Lung (tissue), 12 donors: ENCODE data around the gene NRAS. TPM values are rescaled to one million over a fixed set of nuclear protein-coding genes. Genes with fewer than 3 reads are reported as not detected.

Source experiments
- ATAC-seq: fragments of 200-7000 bp; cut with Tn5 transposase; one replicate; pipeline ENCODE4 v1.9.1; 2020; ENCODE audit warnings: moderate number of reproducible peaks; ENCODE audit not compliant: insufficient read depth, low FRiP score
- DNase-seq, 3 donors: peaks; one replicate each; pipeline ENCODE4 v3.0.0-alpha.2; 2013 to 2017
- H3K27ac ChIP-seq, 2 donors: one replicate each; pipeline ENCODE4 v1.5.1; 2013; ENCODE audit warnings: mild to moderate bottlenecking in 2 of 2, moderate library complexity in 2 of 2, control low read depth in 1 of 2, inconsistent platforms in 1 of 2, low read depth in 1 of 2, low read length in 1 of 2
- H3K27me3 ChIP-seq, 3 donors: one replicate each; pipeline ENCODE4 v1.5.1; 2013; ENCODE audit warnings: low read length in 2 of 3; ENCODE audit not compliant: control insufficient read depth in 3 of 3, insufficient read depth in 3 of 3
- H3K36me3 ChIP-seq, 4 donors: one replicate each; pipeline ENCODE4 v1.5.1; 2013; ENCODE audit warnings: low read length in 4 of 4, mild to moderate bottlenecking in 1 of 4, moderate library complexity in 1 of 4; ENCODE audit not compliant: control insufficient read depth in 4 of 4, insufficient read depth in 4 of 4
- H3K4me1 ChIP-seq, 5 donors: one replicate each; pipeline ENCODE4 v1.5.1; 2013; ENCODE audit warnings: low read length in 5 of 5, mild to moderate bottlenecking in 2 of 5, moderate library complexity in 1 of 5; ENCODE audit not compliant: control insufficient read depth in 5 of 5, insufficient read depth in 5 of 5
- H3K4me3 ChIP-seq: one replicate; pipeline ENCODE4 v1.5.1; 2013; ENCODE audit warnings: mild to moderate bottlenecking, control low read depth, moderate library complexity
- H3K9ac ChIP-seq, 2 donors: one replicate each; pipeline ENCODE4 v1.5.1; 2013; ENCODE audit warnings: low read length in 2 of 2, control low read depth in 1 of 2; ENCODE audit not compliant: insufficient read depth in 1 of 2
- H3K9me3 ChIP-seq, 4 donors: one replicate each; pipeline ENCODE4 v1.5.1; 2013; ENCODE audit warnings: low read length in 3 of 4, mild to moderate bottlenecking in 1 of 4, moderate library complexity in 1 of 4; ENCODE audit not compliant: control insufficient read depth in 4 of 4, insufficient read depth in 3 of 4
- WGBS, 2 donors: extraction: QIAGEN DNeasy Blood & Tissue Kit; methylation state at CpG; one replicate each; pipeline ENCODE4 v1.1.7; 2013; 5-methylcytosine and 5-hydroxymethylcytosine counted together
- polyA plus RNA-seq, 2 donors: library from polyadenylated mRNA; stranded (reverse); fragments of 200-250 nt; gene quantifications; one replicate each; pipeline ENCODE4 v1.2.1, GENCODE V29; 2013
- total RNA-seq, 2 donors: library from RNA; depleted of rRNA in 1 of 2; stranded (reverse); fragments of >200 nt in 1 of 2; gene quantifications; one replicate each; pipeline ENCODE4 v1.2.1, GENCODE V29; 2014 to 2021
- TF ChIP-seq, protein P1 (sequence below): IDR thresholded peaks from 2 replicates; pipeline ENCODE4 v1.5.1; 2012; ENCODE audit warnings: mild to moderate bottlenecking; ENCODE audit errors: control extremely low read depth, extremely low read depth
- donor health status: control.
- donor health status: control.
- donor health status: Bipolar disorder and iron deficiency.
- donor health status: healthy.
- donor health status: DM: yes; HTN: yes; CAD: no.

NRAS gene
- total and polyA plus RNA-seq, 4 donors = 14.6 to 43.3 (median 28.5) TPM

DNA sequence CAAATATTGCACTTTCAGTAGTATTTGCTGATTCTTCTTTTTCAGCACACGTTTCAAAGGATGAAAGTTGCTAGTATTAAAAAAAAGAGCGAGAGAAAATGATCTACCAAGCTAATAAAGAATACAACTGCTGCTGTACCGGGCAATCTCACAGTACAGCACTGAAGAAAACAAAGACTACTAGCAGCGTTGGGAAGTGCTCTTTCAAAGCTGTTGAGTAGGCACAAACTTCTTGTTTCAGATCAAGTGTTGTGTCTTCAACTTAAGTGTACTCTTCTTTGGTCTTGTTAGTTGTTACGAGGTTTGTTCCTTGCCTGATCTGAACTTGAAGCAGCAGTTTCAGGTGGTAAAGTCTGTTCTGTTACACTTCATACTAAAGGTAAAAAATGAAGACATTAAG, 33.3 kb upstream of the NRAS start:
- TF ChIP-seq, protein P1, sequence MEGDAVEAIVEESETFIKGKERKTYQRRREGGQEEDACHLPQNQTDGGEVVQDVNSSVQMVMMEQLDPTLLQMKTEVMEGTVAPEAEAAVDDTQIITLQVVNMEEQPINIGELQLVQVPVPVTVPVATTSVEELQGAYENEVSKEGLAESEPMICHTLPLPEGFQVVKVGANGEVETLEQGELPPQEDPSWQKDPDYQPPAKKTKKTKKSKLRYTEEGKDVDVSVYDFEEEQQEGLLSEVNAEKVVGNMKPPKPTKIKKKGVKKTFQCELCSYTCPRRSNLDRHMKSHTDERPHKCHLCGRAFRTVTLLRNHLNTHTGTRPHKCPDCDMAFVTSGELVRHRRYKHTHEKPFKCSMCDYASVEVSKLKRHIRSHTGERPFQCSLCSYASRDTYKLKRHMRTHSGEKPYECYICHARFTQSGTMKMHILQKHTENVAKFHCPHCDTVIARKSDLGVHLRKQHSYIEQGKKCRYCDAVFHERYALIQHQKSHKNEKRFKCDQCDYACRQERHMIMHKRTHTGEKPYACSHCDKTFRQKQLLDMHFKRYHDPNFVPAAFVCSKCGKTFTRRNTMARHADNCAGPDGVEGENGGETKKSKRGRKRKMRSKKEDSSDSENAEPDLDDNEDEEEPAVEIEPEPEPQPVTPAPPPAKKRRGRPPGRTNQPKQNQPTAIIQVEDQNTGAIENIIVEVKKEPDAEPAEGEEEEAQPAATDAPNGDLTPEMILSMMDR = no peak
- H3K4me1 ChIP-seq = peaks cover 0 to 47% (median 3%) of the 10 kb centered on the region in 5 donors
- H3K36me3 ChIP-seq = peaks cover 5 to 29% (median 12%) of the 10 kb centered on the region in 4 donors
- H3K27me3 ChIP-seq = no peaks in the 10 kb centered on the region
- no peak overlapping the region for H3K27ac ChIP-seq
- no peak overlapping the region for H3K4me3 ChIP-seq
- ATAC-seq = no peak
- WGBS, 2 donors = 66 to 79% methylated on average over 5 of the region's 5 CpGs
- no peak overlapping the region for H3K9ac ChIP-seq
- no peaks in the 10 kb centered on the region for H3K9me3 ChIP-seq
- DNase-seq = no peak

DNA sequence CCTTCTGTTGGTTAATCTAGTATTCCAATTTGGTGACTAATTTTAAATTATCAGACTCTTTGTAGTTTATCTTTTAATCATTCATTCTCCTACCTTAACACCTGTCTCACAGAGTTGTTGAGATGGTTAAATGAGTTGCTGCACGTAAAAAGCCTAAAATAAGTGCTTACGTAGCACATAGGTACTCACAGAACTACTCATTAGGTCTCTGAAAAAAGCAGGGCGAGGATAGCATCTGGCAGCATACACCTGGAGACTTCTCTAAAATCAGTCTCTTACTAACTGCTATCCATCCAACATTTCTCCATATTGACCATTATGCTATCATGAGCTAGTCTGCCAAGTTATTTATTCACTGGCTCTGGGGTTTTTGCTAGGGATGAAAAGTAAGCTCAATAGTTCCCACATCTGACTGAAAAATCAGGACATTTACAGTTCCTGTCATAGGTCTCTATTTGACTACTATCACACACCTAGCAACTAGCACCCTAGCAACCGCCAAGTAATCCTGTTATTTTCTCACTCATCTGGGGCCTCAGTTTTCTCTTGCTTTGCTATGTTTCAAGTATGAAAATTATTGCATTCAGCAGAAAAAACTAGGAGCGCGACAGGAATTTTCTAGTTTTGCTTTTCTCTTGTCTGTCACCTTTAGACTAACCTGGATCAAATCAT, 30.0 kb upstream of the NRAS start:
- Histone ChIP-seq H3K9ac (no peak overlapping the region), H3K27ac (no peak overlapping the region), H3K27me3 (no peaks in the 10 kb centered on the region), H3K4me3 (no peak overlapping the region), H3K36me3 (peaks cover 7 to 29% (median 13%) of the 10 kb centered on the region in 4 donors), H3K4me1 (peaks cover 0 to 38% (median 2%) of the 10 kb centered on the region in 5 donors), H3K9me3 (no peaks in the 10 kb centered on the region)
- WGBS, 2 donors = 86 to 89% methylated on average over 6 of the region's 6 CpGs
- ATAC-seq (no peak), DNase-seq (no peak)
- TF ChIP-seq, protein P1 = no peak

DNA sequence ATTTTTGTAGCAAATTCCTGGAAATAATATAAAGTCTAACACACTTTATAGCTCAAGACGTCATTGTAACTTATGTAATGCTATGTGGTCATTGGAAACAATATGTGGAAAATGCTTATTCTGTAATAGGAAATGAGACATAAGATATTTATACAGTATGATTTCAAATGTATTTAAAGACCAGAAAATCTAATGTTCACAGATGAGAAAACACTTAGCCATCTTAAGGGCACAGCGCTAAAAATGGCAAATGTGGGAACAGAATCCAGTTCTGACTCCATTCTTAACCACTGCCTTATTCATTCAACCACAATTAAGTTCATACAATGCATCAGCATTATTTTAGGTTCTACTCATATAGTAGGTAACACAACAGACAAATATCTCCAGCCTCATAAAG, 28.7 kb upstream of the NRAS start:
- peaks cover 11 to 30% (median 16%) of the 10 kb centered on the region in 4 donors for H3K36me3 ChIP-seq
- H3K27ac ChIP-seq = no peak overlapping the region
- no peak for DNase-seq
- no peaks in the 10 kb centered on the region for H3K27me3 ChIP-seq
- 64% methylated on average over 2 of the region's 2 CpGs for WGBS, 2 donors
- no peak for ATAC-seq
- no peak overlapping the region for H3K9ac ChIP-seq
- TF ChIP-seq, protein P1 = no peak
- H3K9me3 ChIP-seq = no peaks in the 10 kb centered on the region
- H3K4me3 ChIP-seq = no peak overlapping the region
- H3K4me1 ChIP-seq = peaks cover 0 to 34% (median 0%) of the 10 kb centered on the region in 5 donors
